Keratinocyte (primary cell): ENCODE data around the gene ZNF14. TPM values are rescaled to one million over a fixed set of nuclear protein-coding genes. Genes with fewer than 3 reads are reported as not detected.

Experiments
- DNase-seq: peaks from one replicate; pipeline ENCODE4 v3.0.0-alpha.2; 2011; ENCODE audit warnings: low read depth, missing footprints, low spot score
- FAIRE-seq: peaks from 2 replicates; lab custom pipeline; 2011; peaks lifted over from hg19 to GRCh38; lab: Jason Lieb, UNC
- H2AFZ ChIP-seq: 2 replicates; pipeline ENCODE4 v1.6.0; 2012; ENCODE audit warnings: low read length, control low read depth, inconsistent platforms; ENCODE audit not compliant: control insufficient read depth
- H3K27ac ChIP-seq: 2 replicates; pipeline ENCODE4 v1.5.1; 2011; ENCODE audit warnings: low read length; ENCODE audit not compliant: control insufficient read depth, insufficient read depth
- H3K27me3 ChIP-seq: 3 replicates; pipeline ENCODE4 v1.6.0; 2011; ENCODE audit warnings: low read length; ENCODE audit not compliant: control insufficient read depth, insufficient read depth; ENCODE audit errors: extremely low read depth
- H3K36me3 ChIP-seq, 2 experiments: 2 replicates in 1 of 2; 3 replicates in 1 of 2; pipeline ENCODE4 v1.5.1; 2011; ENCODE audit warnings: low read length in 2 of 2, mild to moderate bottlenecking in 1 of 2; ENCODE audit not compliant: control insufficient read depth in 2 of 2, insufficient read depth in 2 of 2; ENCODE audit errors: extremely low read depth in 1 of 2
- H3K4me1 ChIP-seq: 3 replicates; pipeline ENCODE4 v1.5.1; 2011; ENCODE audit warnings: low read length; ENCODE audit not compliant: control insufficient read depth, insufficient read depth; ENCODE audit errors: extremely low read depth
- H3K4me2 ChIP-seq: 3 replicates; pipeline ENCODE4 v1.6.0; 2011; ENCODE audit warnings: low read depth, low read length; ENCODE audit not compliant: control insufficient read depth, insufficient read depth; ENCODE audit errors: extremely low read depth
- H3K4me3 ChIP-seq, 3 experiments: fragments of 200-600 bp in 1 of 3; sonication (generic) in 1 of 3; 2 replicates in 2 of 3; 3 replicates in 1 of 3; pipeline ENCODE4 v1.5.1; 2011 to 2016; ENCODE audit warnings: low read length in 3 of 3, mild to moderate bottlenecking in 3 of 3, control low read depth in 2 of 3, inconsistent platforms in 1 of 3, low read depth in 1 of 3, mixed read lengths in 1 of 3, mixed run types in 1 of 3, moderate library complexity in 1 of 3; ENCODE audit not compliant: control insufficient read depth in 2 of 3, insufficient read depth in 2 of 3; ENCODE audit errors: extremely low read depth in 1 of 3
- H3K79me2 ChIP-seq: 2 replicates; pipeline ENCODE4 v1.6.0; 2012; ENCODE audit warnings: low read length; ENCODE audit not compliant: control insufficient read depth, insufficient read depth
- H3K9ac ChIP-seq: 3 replicates; pipeline ENCODE4 v1.6.0; 2011; ENCODE audit warnings: low read length; ENCODE audit not compliant: control insufficient read depth, insufficient read depth; ENCODE audit errors: extremely low read depth
- H3K9me1 ChIP-seq: 3 replicates; pipeline ENCODE4 v1.6.0; 2011; ENCODE audit warnings: low read length; ENCODE audit not compliant: control insufficient read depth, insufficient read depth; ENCODE audit errors: extremely low read depth
- H3K9me3 ChIP-seq: 2 replicates; pipeline ENCODE4 v1.5.1; 2012; ENCODE audit warnings: low read depth, low read length; ENCODE audit not compliant: control insufficient read depth
- H4K20me1 ChIP-seq: 3 replicates; pipeline ENCODE4 v1.6.0; 2011; ENCODE audit warnings: low read length; ENCODE audit not compliant: control insufficient read depth, insufficient read depth; ENCODE audit errors: extremely low read depth
- CTCF ChIP-seq, 3 experiments: IDR thresholded peaks in 1 of 3; conservative IDR thresholded peaks in 1 of 3; optimal IDR thresholded peaks in 1 of 3; 2 replicates in 2 of 3; 3 replicates in 1 of 3; pipeline versions ENCODE3 to v1.5.1; 2011; ENCODE audit warnings: low read length in 3 of 3, mild to moderate bottlenecking in 3 of 3, moderate library complexity in 2 of 3, control low read depth in 1 of 3, inconsistent platforms in 1 of 3; ENCODE audit not compliant: insufficient read depth in 2 of 3; ENCODE audit errors: extremely low read depth in 1 of 3
- EZH2 ChIP-seq: IDR thresholded peaks from one replicate; pipeline ENCODE4 v1.6.1; 2012; ENCODE audit warnings: inconsistent platforms, mild to moderate bottlenecking, low read length, moderate library complexity
- dilution Hi-C: fragments of 300-500 bp; cut with MboI; formaldehyde crosslinking; loops from one replicate; pipeline ENCODE4 v1.7.0; 2020; ENCODE audit warnings: low sequenced_read_pairs; ENCODE audit not compliant: extremely low pct_ligation_motif_present
- polyA plus RNA-seq, 5 experiments: library from polyadenylated mRNA; depleted of rRNA in 3 of 5; stranded (reverse) in 3 of 5; stranded (forward) in 1 of 5; unstranded in 1 of 5; fragments of >200 nt; gene quantifications; 1 replicate in 1 of 5; 2 replicates in 3 of 5; 3 replicates in 1 of 5; pipeline versions ENCODE4 v1.2.1 to v1.2.3, GENCODE V29; 2011 to 2012; ENCODE audit warnings: missing spikeins in 2 of 5, low read depth in 1 of 5, low replicate concordance in 1 of 5

ZNF14 gene
- polyA plus RNA-seq, 1 donor (not counting 4 experiments of a cell fraction or from before 2014, with no cell fraction given): 2.1 TPM

GRCh38 chr19:19778666-19779065 is 45.8 kb upstream of the ZNF14 start:
- Histone ChIP-seq H3K27ac (no peak overlapping the region), H3K9me1 (no peaks in the 10 kb centered on the region), H3K4me3 (no peak overlapping the region), H3K4me1 (peaks cover 3% of the 10 kb centered on the region), H3K79me2 (peaks cover 2% of the 10 kb centered on the region), H2AFZ (no peak overlapping the region), H3K27me3 (no peaks in the 10 kb centered on the region), H3K36me3 (no peaks in the 10 kb centered on the region), H3K4me2 (no peak overlapping the region), H4K20me1 (no peaks in the 10 kb centered on the region), H3K9ac (no peak overlapping the region), H3K9me3 (no peaks in the 10 kb centered on the region)
- dilution Hi-C loops: no loop called here
- TF ChIP-seq CTCF (optimal IDR thresholded peaks at IDR 0.05 in 1 of 3, IDR thresholded peaks at IDR 0.05 in 1 of 3, conservative IDR thresholded peaks at IDR 0.05 in 1 of 3; ENCODE audit: extremely low read depth in 1 of 3, insufficient read depth in 2 of 3, low read length in 3 of 3) (no peak), EZH2 (no peak)
- FAIRE-seq (no peak), DNase-seq (no peak)

- FAIRE-seq: no peak
- dilution Hi-C loops: no loop called here
Measured at GRCh38 chr19:19777692-19778091, 44.8 kb upstream of the ZNF14 start.

More at GRCh38 chr19:19777692-19778091, 44.8 kb upstream of the ZNF14 start:
- no peak overlapping the region for H3K9ac ChIP-seq
- H3K4me1 ChIP-seq: peaks cover 3% of the 10 kb centered on the region
- no peaks in the 10 kb centered on the region for H4K20me1 ChIP-seq
- H3K4me3 ChIP-seq: peak overlapping the region in 1 of 3 experiments; percentile 80
- peak overlapping the region; percentile 88 for H3K4me2 ChIP-seq
- peak in 1 of 3 experiments; percentile 5 for TF ChIP-seq CTCF (optimal IDR thresholded peaks at IDR 0.05 in 1 of 3, IDR thresholded peaks at IDR 0.05 in 1 of 3, conservative IDR thresholded peaks at IDR 0.05 in 1 of 3; ENCODE audit: extremely low read depth in 1 of 3, insufficient read depth in 2 of 3, low read length in 3 of 3)
- TF ChIP-seq EZH2: no peak
- H3K9me1 ChIP-seq: no peaks in the 10 kb centered on the region
- H3K36me3 ChIP-seq: no peaks in the 10 kb centered on the region
- H2AFZ ChIP-seq: no peak overlapping the region
- no peak for DNase-seq
- peaks cover 2% of the 10 kb centered on the region for H3K79me2 ChIP-seq
- H3K27ac ChIP-seq: no peak overlapping the region
- H3K27me3 ChIP-seq: no peaks in the 10 kb centered on the region
- no peaks in the 10 kb centered on the region for H3K9me3 ChIP-seq
